CD4-positive, alpha-beta T cell (primary cell): ENCODE data around the gene ATL2. TPM values are rescaled to one million over a fixed set of nuclear protein-coding genes. Genes with fewer than 3 reads are reported as not detected.

Experiments
- ATAC-seq: fragments of 200-7000 bp; cut with Tn5 transposase; one replicate; pipeline ENCODE4 v1.10.0; 2022; ENCODE audit warnings: mild to moderate bottlenecking; ENCODE audit not compliant: poor library complexity
- CTCF ChIA-PET: fragments of 350-600 bp; sonication (Branson Sonifier 250); formaldehyde crosslinking; loops from one replicate; lab custom pipeline; 2021; ENCODE audit warnings: antibody characterized with exemption, inconsistent platforms; lab: Charles Lee
- POLR2A ChIA-PET: fragments of 350-600 bp; sonication (Branson Sonifier 250); formaldehyde crosslinking; loops from one replicate; lab custom pipeline; 2021; ENCODE audit warnings: antibody characterized with exemption, inconsistent platforms; lab: Charles Lee
- DNase-seq, 14 experiments: peaks; one replicate each; pipeline ENCODE4 v3.0.0-alpha.2; 2013 to 2020; ENCODE audit warnings: mixed read lengths in 2 of 14
- H3K27ac ChIP-seq, 2 donors: one replicate each; pipeline versions ENCODE4 v1.5.1 to v1.7.0; 2013; ENCODE audit warnings: low read length in 2 of 2, low read depth in 1 of 2, mild to moderate bottlenecking in 1 of 2
- H3K27me3 ChIP-seq, 2 experiments: 1 replicate in 1 of 2; 2 replicates in 1 of 2; pipeline versions ENCODE4 v1.6.1 to v1.7.0; 2013; ENCODE audit warnings: low read length in 2 of 2, control low read depth in 1 of 2, mild to moderate bottlenecking in 1 of 2, moderate library complexity in 1 of 2; ENCODE audit not compliant: insufficient read depth in 2 of 2, control insufficient read depth in 1 of 2
- H3K36me3 ChIP-seq: one replicate; pipeline ENCODE4 v1.6.1; 2013; ENCODE audit warnings: low read length, control low read depth; ENCODE audit not compliant: insufficient read depth
- H3K4me1 ChIP-seq: one replicate; pipeline ENCODE4 v1.6.1; 2013; ENCODE audit warnings: low read length, control low read depth; ENCODE audit not compliant: insufficient read depth
- H3K4me3 ChIP-seq: one replicate; pipeline ENCODE4 v1.5.1; 2013; ENCODE audit warnings: mild to moderate bottlenecking, low read length, moderate library complexity
- H3K9me3 ChIP-seq, 2 experiments: 1 replicate in 1 of 2; 2 replicates in 1 of 2; pipeline versions ENCODE4 v1.6.1 to v1.7.0; 2013; ENCODE audit warnings: low read length in 2 of 2, mild to moderate bottlenecking in 2 of 2, control low read depth in 1 of 2, moderate library complexity in 1 of 2; ENCODE audit not compliant: control insufficient read depth in 1 of 2, insufficient read depth in 1 of 2
- H3K27ac Mint-ChIP-seq: one replicate; pipeline ENCODE4 v1.8.0; 2020; ENCODE audit warnings: mixed read lengths
- H3K27me3 Mint-ChIP-seq: one replicate; pipeline ENCODE4 v1.8.0; 2021; ENCODE audit warnings: mixed read lengths
- H3K36me3 Mint-ChIP-seq: one replicate; pipeline ENCODE4 v1.8.0; 2021; ENCODE audit warnings: low read depth, mixed read lengths
- H3K4me1 Mint-ChIP-seq: one replicate; pipeline ENCODE4 v1.8.0; 2021; ENCODE audit warnings: low read depth, mixed read lengths
- H3K4me3 Mint-ChIP-seq: one replicate; pipeline ENCODE4 v1.8.0; 2020; ENCODE audit warnings: mild to moderate bottlenecking, mixed read lengths
- H3K9me3 Mint-ChIP-seq: one replicate; pipeline ENCODE4 v1.8.0; 2020; ENCODE audit warnings: mixed read lengths
- CTCF ChIP-seq: fragments of 200-600 bp; IDR thresholded peaks from one replicate; pipeline ENCODE4 v1.8.0; 2022; ENCODE audit warnings: antibody characterized with exemption, mild to moderate bottlenecking
- intact Hi-C, 2 experiments: fragments of 100-400 bp; cut with DNase I in 1 of 2; cut with micrococcal nuclease in 1 of 2; formaldehyde crosslinking; loops; one replicate each; pipeline versions ENCODE4 v1.15.1 to v1.9.0; 2023 to 2025; cut with DNase I, micrococcal nuclease
- total RNA-seq, 174 experiments: library from RNA in 2 of 174; stranded (reverse) in 2 of 174; gene quantifications; one replicate each; pipeline ENCODE4 v1.2.3 and lab custom pipeline; 2021 to 2026

Gene ATL2
- total RNA-seq, 2 experiments from 2014 or later: 85.5 to 91.7 TPM

- Mint-ChIP-seq H3K27ac (no peak overlapping the region), H3K4me1 (no peaks in the 10 kb centered on the region), H3K36me3 (no peaks in the 10 kb centered on the region), H3K4me3 (no peak overlapping the region), H3K27me3 (no peaks in the 10 kb centered on the region), H3K9me3 (peaks cover 5% of the 10 kb centered on the region)
- no peaks in the 10 kb centered on the region for H3K36me3 ChIP-seq
- no peaks in the 10 kb centered on the region for H3K4me1 ChIP-seq
- H3K9me3 ChIP-seq: peaks cover 5 to 13% of the 10 kb centered on the region in 2 experiments
- intact Hi-C loops: loop anchor here in 1 of 2 experiments (5.0 kb wide), 1 partner anchor 67 kb away; no protein-coding TSS in a partner anchor
- H3K27ac ChIP-seq: no peak overlapping the region
- CTCF ChIA-PET: no interaction called here
- POLR2A ChIA-PET: no interaction called here
- ATAC-seq: no peak
- H3K4me3 ChIP-seq: no peak overlapping the region
- DNase-seq: no peak
- H3K27me3 ChIP-seq: no peaks in the 10 kb centered on the region
- no peak for TF ChIP-seq CTCF
Observed at GRCh38 chr2:38409156-38410102, 32.4 kb upstream of the ATL2 start.

- Mint-ChIP-seq H3K27ac (no peak overlapping the region), H3K9me3 (peaks cover under 1% of the 10 kb centered on the region), H3K36me3 (no peaks in the 10 kb centered on the region), H3K4me1 (no peaks in the 10 kb centered on the region), H3K4me3 (no peak overlapping the region), H3K27me3 (no peaks in the 10 kb centered on the region)
- DNase-seq (no peak), ATAC-seq (no peak)
- Histone ChIP-seq H3K36me3 (no peaks in the 10 kb centered on the region), H3K27me3 (no peaks in the 10 kb centered on the region), H3K4me1 (no peaks in the 10 kb centered on the region), H3K9me3 (peaks cover under 1 to 3% of the 10 kb centered on the region in 2 experiments), H3K27ac (no peak overlapping the region), H3K4me3 (no peak overlapping the region)
- intact Hi-C loops: loop anchor here in 1 of 2 experiments (5.0 kb wide), 1 partner anchor 65 kb away; no protein-coding TSS in a partner anchor
- ChIA-PET CTCF (no interaction called here), POLR2A (no interaction called here)
- no peak for TF ChIP-seq CTCF
Observed at GRCh38 chr2:38407111-38407682, 30.1 kb upstream of the ATL2 start.

GRCh38 chr2:38406597-38407110 lies 29.6 kb upstream of the ATL2 start:
- no peaks in the 10 kb centered on the region for H3K36me3 Mint-ChIP-seq
- ChIA-PET CTCF (no interaction called here), POLR2A (no interaction called here)
- Histone ChIP-seq H3K4me1 (no peaks in the 10 kb centered on the region), H3K27me3 (no peaks in the 10 kb centered on the region), H3K4me3 (no peak overlapping the region), H3K27ac (no peak overlapping the region), H3K9me3 (peaks cover 0 to under 1% of the 10 kb centered on the region in 2 experiments), H3K36me3 (no peaks in the 10 kb centered on the region)
- no peak overlapping the region for H3K4me3 Mint-ChIP-seq
- H3K9me3 Mint-ChIP-seq: no peaks in the 10 kb centered on the region
- no peak for ATAC-seq
- H3K27ac Mint-ChIP-seq: no peak overlapping the region
- no peak for DNase-seq
- H3K27me3 Mint-ChIP-seq: no peaks in the 10 kb centered on the region
- intact Hi-C loops: loop anchor here in 1 of 2 experiments (5.0 kb wide), 1 partner anchor 64 kb away; no protein-coding TSS in a partner anchor
- TF ChIP-seq CTCF: no peak
- no peaks in the 10 kb centered on the region for H3K4me1 Mint-ChIP-seq
